ENCODE results near the gene TMEM183A.
"Not testable (repeated sequence)": the region's sequence is repeated elsewhere in the genome, so short reads cannot be mapped to it uniquely, and the experiment has no call there.

TMEM183A gene

GRCh38 chr1:203006948-203007871, at the start of gene TMEM183A:
Gene TMEM183A (plus strand): TSS chr1:203007374. CDS start chr1:203007466, 92 bp downstream.
- DNase-seq (ENCODE audit: low read depth), result peak; percentile 98

GRCh38 chr1:202957733-202958543, 49.2 kb upstream of the TMEM183A start, which contains the start of gene ADIPOR1:
Gene ADIPOR1 (minus strand): TSS chr1:202958312. CDS start chr1:202951070, 7,242 bp downstream.
- DNase-seq (ENCODE audit: low read depth), result peak; percentile 79

GRCh38 chr1:202958544-202959275, 48.5 kb upstream of the TMEM183A start:
- peak; percentile 30 for DNase-seq (ENCODE audit: low read depth)

GRCh38 chr1:202959276-202959620, 47.9 kb upstream of the TMEM183A start:
- no peak for DNase-seq (ENCODE audit: low read depth)

GRCh38 chr1:202961220-202961880, 45.8 kb upstream of the TMEM183A start:
- no peak for DNase-seq (ENCODE audit: low read depth)

- DNase-seq (ENCODE audit: low read depth), result no peak
Measured at GRCh38 chr1:202964791-202965410, 42.3 kb upstream of the TMEM183A start.

- no peak for DNase-seq (ENCODE audit: low read depth)
Measured at GRCh38 chr1:202965422-202965821, 41.8 kb upstream of the TMEM183A start.

- DNase-seq (ENCODE audit: low read depth), result no peak
Measured at GRCh38 chr1:202966006-202966898, 40.9 kb upstream of the TMEM183A start.

- DNase-seq (ENCODE audit: low read depth), result peak; percentile 78
Measured at GRCh38 chr1:202967684-202968281, 39.4 kb upstream of the TMEM183A start.

GRCh38 chr1:202968351-202968750, 38.8 kb upstream of the TMEM183A start:
- no peak for DNase-seq (ENCODE audit: low read depth)

- DNase-seq (ENCODE audit: low read depth), result peak; percentile 84
Measured at GRCh38 chr1:202968895-202969295, 38.3 kb upstream of the TMEM183A start.

GRCh38 chr1:202972046-202972445, 35.1 kb upstream of the TMEM183A start:
- no peak for DNase-seq (ENCODE audit: low read depth)

GRCh38 chr1:202974856-202975255, 32.3 kb upstream of the TMEM183A start:
- DNase-seq (ENCODE audit: low read depth), result no peak

- DNase-seq (ENCODE audit: low read depth), result no peak
Measured at GRCh38 chr1:202976633-202977032, 30.5 kb upstream of the TMEM183A start.

GRCh38 chr1:202979459-202979858, 27.7 kb upstream of the TMEM183A start:
- DNase-seq (ENCODE audit: low read depth), result no peak

GRCh38 chr1:202981939-202982338, 25.2 kb upstream of the TMEM183A start:
- no peak for DNase-seq (ENCODE audit: low read depth)

- DNase-seq (ENCODE audit: low read depth), result no peak
Measured at GRCh38 chr1:202982715-202983430, 24.3 kb upstream of the TMEM183A start.

- not testable (repeated sequence) for DNase-seq (ENCODE audit: low read depth)
Measured at GRCh38 chr1:202986120-202986519, 21.1 kb upstream of the TMEM183A start.

GRCh38 chr1:202987255-202987654, 19.9 kb upstream of the TMEM183A start:
- no peak for DNase-seq (ENCODE audit: low read depth)
